K562 (cell line): Measurements from ENCODE around the gene ZNF318. TPM values are rescaled to one million over a fixed set of nuclear protein-coding genes. Genes with fewer than 3 reads are reported as not detected.

Experiments used
- ATF7 ChIP-seq: fragments of 450-650 bp; IDR thresholded peaks from 2 replicates; pipeline ENCODE4 v1.7.1; 2014; ENCODE audit warnings: mild to moderate bottlenecking, moderate library complexity
- BDP1 ChIP-seq: IDR thresholded peaks from 3 replicates; pipeline ENCODE4 v1.6.1; 2011; ENCODE audit not compliant: insufficient read length, insufficient read depth
- BRCA1 ChIP-seq, 2 experiments: fragments of 450-650 bp in 1 of 2; sonication (generic) in 1 of 2; formaldehyde crosslinking in 1 of 2; IDR thresholded peaks; 2 replicates each; pipeline versions ENCODE4 v1.5.0 to v1.6.1; 2017 to 2020; ENCODE audit warnings: mild to moderate bottlenecking in 1 of 2, missing genetic modification reagents in 1 of 2
- CHD2 ChIP-seq: IDR thresholded peaks from 2 replicates; pipeline ENCODE4 v1.6.1; 2011; ENCODE audit warnings: low read depth, low read length
- ETV5 ChIP-seq: sonication (generic); formaldehyde crosslinking; IDR thresholded peaks from 2 replicates; pipeline ENCODE4 v1.4.0; 2020; ENCODE audit warnings: low read depth, mild to moderate bottlenecking, missing genetic modification reagents
- FOXK1 ChIP-seq: sonication (generic); formaldehyde crosslinking; IDR thresholded peaks from 2 replicates; pipeline ENCODE4 v1.8.0; 2022; ENCODE audit warnings: missing genetic modification reagents, mild to moderate bottlenecking, borderline replicate concordance
- KLF16 ChIP-seq: IDR thresholded peaks from 2 replicates; pipeline ENCODE4 v1.6.1; 2016; ENCODE audit warnings: antibody characterized with exemption
- MAZ ChIP-seq, 2 experiments: fragments of 450-650 bp in 1 of 2; sonication (generic) in 1 of 2; formaldehyde crosslinking; IDR thresholded peaks in 1 of 2; conservative IDR thresholded peaks in 1 of 2; 2 replicates each; pipeline versions ENCODE4 v1.4.0 to v1.5.0; 2020; ENCODE audit warnings: mild to moderate bottlenecking in 1 of 2, missing genetic modification reagents in 1 of 2
- NCOA1 ChIP-seq: fragments of 450-650 bp; IDR thresholded peaks from 2 replicates; pipeline ENCODE4 v1.6.1; 2016; ENCODE audit warnings: low read depth
- NR2C2 ChIP-seq, 2 experiments: fragments of 200-800 bp in 1 of 2; sonication (Bioruptor generic) in 1 of 2; sonication (generic) in 1 of 2; formaldehyde crosslinking in 1 of 2; IDR thresholded peaks; 2 replicates each; pipeline versions ENCODE4 v1.6.1 to v1.8.0; 2016 to 2022; ENCODE audit warnings: mild to moderate bottlenecking in 1 of 2, missing compliant biosample characterization in 1 of 2, missing genetic modification characterization in 1 of 2, missing genetic modification reagents in 1 of 2
- PTTG1 ChIP-seq: fragments of 450-650 bp; IDR thresholded peaks from 2 replicates; pipeline ENCODE4 v1.6.1; 2016; ENCODE audit warnings: low read depth, mild to moderate bottlenecking, missing genetic modification characterization, missing compliant biosample characterization
- TGIF2 ChIP-seq: sonication (generic); formaldehyde crosslinking; IDR thresholded peaks from 2 replicates; pipeline ENCODE4 v1.8.1; 2022; ENCODE audit warnings: mild to moderate bottlenecking, missing genetic modification reagents, moderate library complexity
- XRCC3 ChIP-seq: fragments of 450-650 bp; IDR thresholded peaks from 2 replicates; pipeline ENCODE4 v1.6.1; 2017; ENCODE audit warnings: mild to moderate bottlenecking, moderate library complexity
- ZFX ChIP-seq: sonication (generic); formaldehyde crosslinking; IDR thresholded peaks from 2 replicates; pipeline ENCODE4 v1.8.0; 2022; ENCODE audit warnings: mild to moderate bottlenecking, missing genetic modification reagents, moderate library complexity
- ZNF224 ChIP-seq: sonication (generic); formaldehyde crosslinking; IDR thresholded peaks from 2 replicates; pipeline ENCODE4 v1.8.0; 2022; ENCODE audit warnings: mild to moderate bottlenecking, missing genetic modification reagents
- ZNF232 ChIP-seq: sonication (generic); formaldehyde crosslinking; IDR thresholded peaks from 2 replicates; pipeline ENCODE4 v1.8.0; 2022; ENCODE audit warnings: mild to moderate bottlenecking, missing genetic modification reagents
- ZNF311 ChIP-seq: fragments of 250-450 bp; sonication (Bioruptor Pico); IDR thresholded peaks from 2 replicates; pipeline ENCODE4 v1.4.0; 2020; ENCODE audit warnings: mild to moderate bottlenecking, moderate library complexity
- ZNF347 ChIP-seq: fragments of 450-650 bp; formaldehyde crosslinking; IDR thresholded peaks from 2 replicates; pipeline ENCODE4 v1.4.0; 2020; ENCODE audit warnings: low read depth, mild to moderate bottlenecking, moderate library complexity
- polyA plus RNA-seq, 8 experiments: library from polyadenylated mRNA; depleted of rRNA in 4 of 8; stranded (reverse) in 5 of 8; unstranded in 3 of 8; fragments of >200 nt; fragmentation: Nextera tagmentation in 2 of 8; fragmentation: Illumina TruSeq in 1 of 8; extraction: Ambion mirVana in 2 of 8; extraction: Trizol in 1 of 8; gene quantifications; 2 replicates each; pipeline versions ENCODE4 v1.2.1 to v1.2.3, GENCODE V29; 2011 to 2014; ENCODE audit warnings: inconsistent platforms in 1 of 8, missing spikeins in 1 of 8
- total RNA-seq, 7 experiments: library from RNA; depleted of rRNA in 6 of 7; stranded (reverse); fragments of >200 nt in 6 of 7; fragmentation: Illumina TruSeq in 2 of 7; extraction: Trizol in 2 of 7; gene quantifications; 2 replicates each; pipeline versions ENCODE4 v1.2.1 to v1.2.3, GENCODE V29; 2011 to 2021; ENCODE audit warnings: low replicate concordance in 1 of 7
- TF ChIP-seq, protein P1 (sequence below): IDR thresholded peaks from 2 replicates; pipeline ENCODE4 v1.6.1; 2011; ENCODE audit warnings: borderline replicate concordance, low read depth, mild to moderate bottlenecking, moderate library complexity, low read length; ENCODE audit not compliant: insufficient read depth, poor library complexity, severe bottlenecking
- TF ChIP-seq, protein P2 (sequence below): fragments of 450-650 bp; formaldehyde crosslinking; IDR thresholded peaks from 2 replicates; pipeline ENCODE4 v1.4.0; 2020; ENCODE audit warnings: mild to moderate bottlenecking
- TF ChIP-seq, protein P3 (sequence below): conservative IDR thresholded peaks from 2 replicates; pipeline ENCODE4 v1.6.1; 2011; ENCODE audit warnings: low read depth, mild to moderate bottlenecking, low read length; ENCODE audit not compliant: control insufficient read depth
- TF ChIP-seq, protein P4 (sequence below): fragments of 450-650 bp; formaldehyde crosslinking; IDR thresholded peaks from 2 replicates; pipeline ENCODE4 v1.4.0; 2020; ENCODE audit warnings: mild to moderate bottlenecking, moderate library complexity

The ZNF318 gene
- total and polyA plus RNA-seq, 9 of the 15 experiments (the other 6 are each of a cell fraction or from before 2014, with no cell fraction given): 3.2 to 19.0 (median 9.2) TPM

DNA sequence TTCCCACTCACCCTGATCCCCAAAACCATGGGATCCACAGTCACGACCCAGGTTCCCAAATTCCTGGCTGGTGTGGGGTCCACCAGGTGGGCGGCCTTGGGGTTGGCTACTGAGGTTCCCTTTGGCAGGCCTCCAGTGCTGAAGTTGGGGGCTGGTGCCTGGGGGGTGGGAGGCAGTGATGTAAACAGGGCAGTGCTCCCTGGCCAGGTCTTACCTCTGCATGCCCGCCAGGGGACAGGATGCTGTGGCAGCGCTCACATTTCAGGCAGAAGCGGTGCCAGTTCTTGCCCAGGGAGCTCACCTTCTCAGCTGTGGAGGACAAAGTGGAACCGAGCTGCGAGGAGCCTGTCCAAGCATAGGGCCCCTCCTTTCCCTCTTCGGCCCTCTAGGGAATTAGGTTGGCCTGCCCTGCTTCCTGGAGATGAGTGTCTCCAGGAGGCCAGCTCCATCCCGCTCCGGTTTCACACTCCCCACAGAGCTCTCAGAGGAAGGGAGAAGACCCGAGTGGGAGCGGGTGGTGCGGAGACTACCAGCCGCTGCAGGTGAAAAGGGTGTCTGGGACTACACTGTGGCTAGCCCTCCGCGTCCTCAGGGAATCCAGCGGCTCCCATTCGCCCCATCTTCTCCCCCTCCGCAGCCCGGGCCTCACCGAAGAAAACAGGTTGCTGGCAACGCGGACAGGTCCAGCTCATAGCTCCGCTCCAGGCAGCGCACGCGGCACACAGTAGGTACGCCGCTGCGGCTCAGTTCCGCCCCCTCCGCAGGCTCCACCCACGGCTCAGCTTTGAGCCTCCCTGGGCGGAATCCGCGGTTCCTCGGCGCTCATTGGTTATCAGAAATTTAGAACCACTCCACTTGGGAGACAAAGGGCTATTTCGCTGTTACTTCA lies 61.1 kb downstream of the ZNF318 start, which contains the start of gene CRIP3 (continued):
- TF ChIP-seq, protein P1, sequence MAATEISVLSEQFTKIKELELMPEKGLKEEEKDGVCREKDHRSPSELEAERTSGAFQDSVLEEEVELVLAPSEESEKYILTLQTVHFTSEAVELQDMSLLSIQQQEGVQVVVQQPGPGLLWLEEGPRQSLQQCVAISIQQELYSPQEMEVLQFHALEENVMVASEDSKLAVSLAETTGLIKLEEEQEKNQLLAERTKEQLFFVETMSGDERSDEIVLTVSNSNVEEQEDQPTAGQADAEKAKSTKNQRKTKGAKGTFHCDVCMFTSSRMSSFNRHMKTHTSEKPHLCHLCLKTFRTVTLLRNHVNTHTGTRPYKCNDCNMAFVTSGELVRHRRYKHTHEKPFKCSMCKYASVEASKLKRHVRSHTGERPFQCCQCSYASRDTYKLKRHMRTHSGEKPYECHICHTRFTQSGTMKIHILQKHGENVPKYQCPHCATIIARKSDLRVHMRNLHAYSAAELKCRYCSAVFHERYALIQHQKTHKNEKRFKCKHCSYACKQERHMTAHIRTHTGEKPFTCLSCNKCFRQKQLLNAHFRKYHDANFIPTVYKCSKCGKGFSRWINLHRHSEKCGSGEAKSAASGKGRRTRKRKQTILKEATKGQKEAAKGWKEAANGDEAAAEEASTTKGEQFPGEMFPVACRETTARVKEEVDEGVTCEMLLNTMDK: no peak
- TF ChIP-seq PTTG1 (tag) (no peak), ETV5 (CRISPR knock-in tag) (no peak), ZNF347 (CRISPR knock-in tag) (no peak), NR2C2 (CRISPR knock-in tag; IDR thresholded peaks at IDR 0.05) (no peak), NR2C2 (tag; IDR thresholded peaks at IDR 0.05) (no peak), KLF16 (no peak), CHD2 (no peak), ZNF224 (CRISPR knock-in tag) (no peak), MAZ (CRISPR knock-in tag; conservative IDR thresholded peaks at IDR 0.05 in 1 of 2, IDR thresholded peaks at IDR 0.05 in 1 of 2) (no peak; a peak in 1 of 4 replicates), ZNF311 (CRISPR knock-in tag) (no peak), TGIF2 (no peak), ZFX (CRISPR knock-in tag) (0 out of 2 replicates have a peak, but pooled peaks have one; percentile 16), BRCA1 (IDR thresholded peaks at IDR 0.05) (no peak), BRCA1 (CRISPR knock-in tag; IDR thresholded peaks at IDR 0.05) (no peak), FOXK1 (no peak), NCOA1 (no peak), ZNF232 (CRISPR knock-in tag) (no peak), BDP1 (no peak), ATF7 (no peak), XRCC3 (no peak)
- TF ChIP-seq, protein P2, sequence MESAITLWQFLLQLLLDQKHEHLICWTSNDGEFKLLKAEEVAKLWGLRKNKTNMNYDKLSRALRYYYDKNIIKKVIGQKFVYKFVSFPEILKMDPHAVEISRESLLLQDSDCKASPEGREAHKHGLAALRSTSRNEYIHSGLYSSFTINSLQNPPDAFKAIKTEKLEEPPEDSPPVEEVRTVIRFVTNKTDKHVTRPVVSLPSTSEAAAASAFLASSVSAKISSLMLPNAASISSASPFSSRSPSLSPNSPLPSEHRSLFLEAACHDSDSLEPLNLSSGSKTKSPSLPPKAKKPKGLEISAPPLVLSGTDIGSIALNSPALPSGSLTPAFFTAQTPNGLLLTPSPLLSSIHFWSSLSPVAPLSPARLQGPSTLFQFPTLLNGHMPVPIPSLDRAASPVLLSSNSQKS (CRISPR knock-in tag): no peak
- TF ChIP-seq, protein P3, sequence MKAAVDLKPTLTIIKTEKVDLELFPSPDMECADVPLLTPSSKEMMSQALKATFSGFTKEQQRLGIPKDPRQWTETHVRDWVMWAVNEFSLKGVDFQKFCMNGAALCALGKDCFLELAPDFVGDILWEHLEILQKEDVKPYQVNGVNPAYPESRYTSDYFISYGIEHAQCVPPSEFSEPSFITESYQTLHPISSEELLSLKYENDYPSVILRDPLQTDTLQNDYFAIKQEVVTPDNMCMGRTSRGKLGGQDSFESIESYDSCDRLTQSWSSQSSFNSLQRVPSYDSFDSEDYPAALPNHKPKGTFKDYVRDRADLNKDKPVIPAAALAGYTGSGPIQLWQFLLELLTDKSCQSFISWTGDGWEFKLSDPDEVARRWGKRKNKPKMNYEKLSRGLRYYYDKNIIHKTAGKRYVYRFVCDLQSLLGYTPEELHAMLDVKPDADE: no peak
- TF ChIP-seq, protein P4, sequence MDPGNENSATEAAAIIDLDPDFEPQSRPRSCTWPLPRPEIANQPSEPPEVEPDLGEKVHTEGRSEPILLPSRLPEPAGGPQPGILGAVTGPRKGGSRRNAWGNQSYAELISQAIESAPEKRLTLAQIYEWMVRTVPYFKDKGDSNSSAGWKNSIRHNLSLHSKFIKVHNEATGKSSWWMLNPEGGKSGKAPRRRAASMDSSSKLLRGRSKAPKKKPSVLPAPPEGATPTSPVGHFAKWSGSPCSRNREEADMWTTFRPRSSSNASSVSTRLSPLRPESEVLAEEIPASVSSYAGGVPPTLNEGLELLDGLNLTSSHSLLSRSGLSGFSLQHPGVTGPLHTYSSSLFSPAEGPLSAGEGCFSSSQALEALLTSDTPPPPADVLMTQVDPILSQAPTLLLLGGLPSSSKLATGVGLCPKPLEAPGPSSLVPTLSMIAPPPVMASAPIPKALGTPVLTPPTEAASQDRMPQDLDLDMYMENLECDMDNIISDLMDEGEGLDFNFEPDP (CRISPR knock-in tag): no peak
